GM18519 (cell line): ENCODE measurements around the gene DPP6.
"Not testable (repeated sequence)": the region's sequence is repeated elsewhere in the genome, so short reads cannot be mapped to it uniquely, and the experiment has no call there.

Experiments
- ATAC-seq: cut with Tn5 transposase; IDR thresholded peaks from one replicate; pipeline ENCODE4 v1.9.1; 2021; ENCODE audit warnings: mild to moderate bottlenecking, moderate library complexity; ENCODE audit not compliant: unreplicated experiment, low FRiP score

The DPP6 gene

DNA sequence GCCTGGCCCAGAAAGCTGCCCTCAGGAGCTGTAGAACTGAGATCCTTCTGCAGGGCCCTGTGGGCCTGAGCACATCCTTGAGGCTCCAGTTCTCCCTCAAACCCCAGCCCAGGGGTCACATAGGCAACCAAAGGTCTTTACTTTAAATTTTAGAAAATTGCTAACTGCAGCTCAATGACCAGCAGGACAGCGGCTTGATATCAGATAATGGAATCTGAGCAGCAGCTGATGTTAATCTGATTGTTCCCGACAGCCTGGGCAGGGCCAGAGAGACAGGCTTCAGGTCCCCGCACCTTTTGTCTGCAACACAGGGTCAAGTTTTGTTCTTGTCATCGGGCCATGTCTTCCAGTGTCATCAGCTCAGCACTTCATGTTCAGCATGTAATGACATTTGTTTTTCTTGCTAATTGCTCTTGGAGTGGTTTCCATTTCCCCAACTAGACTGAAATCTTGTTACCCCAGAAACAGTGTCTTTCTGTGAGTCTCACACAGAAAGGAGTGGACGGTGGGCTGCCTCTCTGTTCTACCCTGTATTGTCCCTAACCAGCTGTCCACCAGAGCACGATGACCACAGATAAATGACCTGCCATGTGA lies 859.8 kb downstream of the DPP6 start:
- no peak for ATAC-seq

DNA sequence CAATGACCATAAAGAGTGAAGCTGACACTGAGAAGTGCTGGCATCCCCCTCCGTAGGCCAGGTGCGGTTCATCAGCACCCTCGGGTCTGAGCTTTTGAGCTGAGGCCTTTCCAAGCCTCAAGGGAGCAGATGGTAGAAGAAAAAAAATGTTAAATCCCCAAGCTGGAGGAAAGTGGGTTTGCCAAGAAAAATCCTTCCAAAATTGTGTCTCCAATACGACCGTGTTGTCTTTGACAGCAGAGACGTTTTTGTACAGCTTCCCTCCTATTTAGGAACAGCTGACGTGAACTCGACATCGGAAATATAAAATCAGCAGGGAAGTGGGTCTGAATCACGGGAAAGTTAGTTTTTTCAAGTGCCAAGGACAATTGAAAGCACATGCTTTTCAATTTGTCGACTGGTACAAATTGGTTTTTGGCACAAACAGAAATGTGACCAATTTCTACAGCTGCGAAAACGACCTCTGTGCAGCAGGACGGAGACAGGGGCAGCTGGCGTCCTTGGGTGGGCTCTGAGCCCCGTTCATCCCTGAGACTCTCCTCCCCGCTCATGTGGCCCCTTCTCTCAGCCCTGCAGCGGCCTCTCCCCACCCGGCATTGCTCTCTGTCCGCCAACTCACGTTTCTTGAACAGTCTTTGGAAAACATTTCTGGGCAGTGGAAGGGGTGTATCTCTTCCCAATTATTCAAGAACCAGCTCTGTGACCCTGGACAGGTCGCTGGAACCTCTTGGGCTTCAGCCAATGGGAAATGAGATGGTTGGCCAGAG lies 860.9 kb downstream of the DPP6 start:
- no peak for ATAC-seq

GRCh38 chr7:154913638-154914307 lies 861.6 kb downstream of the DPP6 start:
- ATAC-seq = peak; percentile 98

DNA sequence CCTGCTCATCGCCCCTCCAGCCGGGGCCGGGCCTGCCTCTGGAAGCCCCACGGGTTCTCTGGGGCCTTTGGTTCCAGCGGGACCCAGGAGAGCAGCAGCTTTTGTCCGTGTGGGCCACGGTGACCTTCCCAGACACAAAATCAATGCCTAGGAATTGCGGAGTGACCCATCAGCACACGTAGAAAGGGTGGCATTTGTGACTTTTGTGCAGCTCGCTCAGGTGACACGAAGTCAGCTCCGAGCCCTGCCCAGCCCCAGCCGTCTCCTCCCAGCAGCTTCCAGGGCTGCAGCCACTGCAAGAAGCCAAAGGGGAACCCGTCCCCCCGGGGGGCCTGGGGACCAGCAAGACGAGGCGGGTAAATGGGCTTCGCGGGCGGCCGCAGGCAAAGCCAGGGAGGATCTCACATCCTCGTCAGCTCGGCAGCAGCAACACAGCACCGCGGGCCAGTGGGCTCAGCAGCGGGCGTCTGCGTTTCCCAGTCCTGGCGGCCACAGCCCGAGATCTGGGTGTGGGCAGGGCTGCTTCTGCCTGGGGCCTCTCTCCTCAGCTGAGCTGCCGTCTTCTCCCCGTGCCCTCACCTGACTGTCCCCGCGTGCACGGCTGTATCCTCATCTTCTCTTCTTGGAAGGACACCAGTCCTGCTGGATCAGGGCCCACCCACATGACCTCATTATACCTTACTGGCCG lies 862.3 kb downstream of the DPP6 start:
- no peak for ATAC-seq

DNA sequence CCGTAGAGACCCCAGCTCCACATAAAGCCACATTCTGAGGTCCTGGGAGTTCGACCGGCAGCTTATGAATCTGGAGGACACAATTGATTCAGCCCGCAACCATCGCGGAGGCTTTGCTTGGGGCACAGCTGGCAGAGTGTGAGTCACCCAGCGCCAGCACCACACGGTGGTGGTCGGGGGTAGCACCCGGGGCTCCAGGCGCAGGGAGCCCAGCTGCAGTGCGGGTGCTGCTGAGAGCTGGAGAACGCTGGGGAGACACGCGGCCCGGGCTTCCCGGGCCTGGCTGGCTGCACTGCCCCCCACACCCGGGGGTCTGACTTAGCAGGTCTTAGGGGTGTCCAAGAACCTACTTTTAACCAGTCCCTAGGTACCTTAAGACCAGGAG lies 862.8 kb downstream of the DPP6 start:
- no peak for ATAC-seq

GRCh38 chr7:154915600-154915999 lies 863.4 kb downstream of the DPP6 start:
- no peak for ATAC-seq

GRCh38 chr7:154916381-154916780 lies 864.2 kb downstream of the DPP6 start:
- no peak for ATAC-seq

- ATAC-seq = no peak
These were observed 864.9 kb downstream of the DPP6 start for GRCh38 chr7:154916856-154917807.

GRCh38 chr7:154917808-154918160 lies 865.6 kb downstream of the DPP6 start:
- ATAC-seq = no peak

DNA sequence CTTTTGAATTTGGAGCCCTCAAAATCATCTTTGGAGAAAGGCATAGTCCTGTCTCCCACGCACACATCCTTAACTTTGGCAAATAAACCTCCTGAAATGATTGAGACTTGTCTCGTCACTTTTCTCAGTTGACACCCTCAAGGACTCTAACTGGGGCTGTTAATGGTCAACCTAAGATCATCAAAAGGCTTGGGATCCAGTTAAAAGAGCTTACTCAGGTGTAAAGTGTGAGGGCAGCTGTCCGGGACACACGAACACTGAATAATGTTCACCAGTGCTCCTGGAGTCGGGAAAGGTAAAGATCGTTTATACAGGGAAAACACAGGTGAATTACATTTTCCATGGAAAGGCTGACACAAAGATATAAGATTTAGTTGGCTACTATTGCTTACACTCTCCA lies 866.1 kb downstream of the DPP6 start:
- ATAC-seq = no peak

- ATAC-seq = no peak
These were observed 866.5 kb downstream of the DPP6 start for GRCh38 chr7:154918741-154919140.

GRCh38 chr7:154919344-154920225 lies 867.4 kb downstream of the DPP6 start:
- ATAC-seq = no peak

- ATAC-seq = not testable (repeated sequence)
These were observed 870.3 kb downstream of the DPP6 start for GRCh38 chr7:154922472-154922871.

DNA sequence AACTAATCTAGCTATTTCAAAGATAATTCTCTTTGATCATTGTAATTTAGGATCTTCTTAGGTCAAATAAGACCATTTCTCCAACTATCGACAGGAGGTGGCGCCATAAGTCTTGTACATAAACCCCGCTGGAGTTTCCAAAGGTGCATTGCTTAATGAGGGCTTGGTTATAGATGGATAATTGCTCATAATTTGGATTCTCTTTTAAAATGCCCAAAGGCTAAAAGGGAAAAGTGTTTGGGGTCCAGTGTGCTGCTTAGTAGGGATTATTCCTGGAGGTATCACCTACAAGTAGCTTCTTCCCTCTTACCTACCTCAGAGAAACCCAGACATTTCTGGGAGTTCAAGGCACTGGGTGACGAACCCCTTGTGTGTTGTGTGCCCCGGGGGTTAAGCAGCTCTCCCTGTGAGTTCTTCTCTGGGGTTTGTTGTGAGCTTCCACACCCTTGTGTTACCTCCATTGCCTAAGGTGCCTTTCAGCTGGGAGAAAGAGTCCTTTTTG lies 875.5 kb downstream of the DPP6 start:
- peak; percentile 54 for ATAC-seq

DNA sequence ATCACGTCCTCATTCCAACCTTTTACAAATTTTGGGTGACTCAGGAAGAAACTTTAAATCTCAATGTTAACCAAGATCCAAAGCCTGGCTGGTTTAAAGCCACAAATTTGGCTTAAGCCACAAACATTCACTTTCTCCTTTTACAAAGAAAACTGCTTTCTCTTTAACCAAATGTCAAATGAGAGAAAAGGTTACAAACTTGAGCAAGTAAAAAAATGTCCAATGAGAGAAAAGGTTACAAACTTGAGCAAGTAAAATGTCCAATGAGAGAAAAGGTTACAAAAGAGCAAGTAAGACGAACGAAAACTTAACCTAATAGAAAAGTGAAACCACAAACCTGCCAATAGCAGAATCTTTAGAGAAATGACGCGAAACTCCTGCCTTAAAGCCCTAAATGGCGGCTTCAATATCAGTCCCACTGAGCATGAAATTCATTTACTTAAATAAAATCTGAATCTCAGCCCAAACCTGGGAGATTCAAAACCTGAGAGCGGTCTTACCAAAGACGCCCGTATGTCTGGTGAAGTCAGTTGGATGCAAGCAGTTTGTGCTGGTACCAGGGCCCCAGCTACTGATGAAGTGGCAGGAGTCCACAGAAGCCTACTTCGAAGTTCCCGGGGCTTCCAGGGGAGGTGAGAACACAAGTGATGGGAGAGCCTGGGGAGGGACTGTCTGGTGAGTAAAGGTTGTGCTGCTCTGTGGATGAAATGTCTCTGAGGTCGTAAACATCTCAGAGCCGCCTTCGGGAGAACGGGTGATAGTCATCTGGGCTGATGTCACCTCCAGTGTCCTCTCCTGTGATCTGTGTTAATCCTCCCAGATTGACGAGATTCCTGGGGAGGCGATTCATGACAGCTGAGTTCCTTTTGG lies 876.2 kb downstream of the DPP6 start:
- peak; percentile 93 for ATAC-seq

- no peak for ATAC-seq
These were observed 877.0 kb downstream of the DPP6 start for GRCh38 chr7:154929006-154929726.

DNA sequence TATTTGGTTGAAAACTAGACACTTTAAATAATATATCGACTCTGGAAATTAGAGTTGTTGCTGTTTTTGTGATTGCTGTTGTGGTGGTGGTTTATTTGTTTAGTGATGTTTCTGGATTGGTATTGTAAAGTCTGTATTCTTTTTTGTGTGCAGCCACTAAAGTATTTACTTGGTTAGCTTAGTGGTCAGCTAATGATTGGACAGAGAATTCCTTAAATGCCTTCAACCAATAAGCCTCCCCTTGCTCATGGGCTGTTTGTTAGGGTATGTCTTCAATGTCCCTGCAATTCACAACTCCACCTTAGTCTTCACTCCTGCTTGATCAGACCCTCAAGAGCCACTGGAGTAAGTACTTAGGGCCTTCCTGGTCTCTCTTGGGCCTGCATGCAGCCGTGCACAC lies 879.7 kb downstream of the DPP6 start:
- ATAC-seq = no peak
